H4 (cell line): ENCODE measurements around the gene STXBP5. TPM values are rescaled to one million over a fixed set of nuclear protein-coding genes. Genes with fewer than 3 reads are reported as not detected.

Experiments
- DNase-seq: peaks from one replicate; pipeline ENCODE4 v3.0.0-alpha.2; 2015; ENCODE audit warnings: low spot score
- total RNA-seq: library from RNA; depleted of rRNA; stranded (reverse); fragments of >200 nt; shearing (Covaris generic); gene quantifications from 2 replicates; pipeline ENCODE4 v1.2.3, GENCODE V29; 2014

STXBP5 gene
- total RNA-seq, 1 experiment from 2014 or later, result 7.7 TPM

GRCh38 chr6:147209762-147210449 is 5.7 kb downstream of the STXBP5 start:
- DNase-seq, result no peak

- no peak for DNase-seq
These were observed 7.1 kb downstream of the STXBP5 start for GRCh38 chr6:147211349-147211748.

DNA sequence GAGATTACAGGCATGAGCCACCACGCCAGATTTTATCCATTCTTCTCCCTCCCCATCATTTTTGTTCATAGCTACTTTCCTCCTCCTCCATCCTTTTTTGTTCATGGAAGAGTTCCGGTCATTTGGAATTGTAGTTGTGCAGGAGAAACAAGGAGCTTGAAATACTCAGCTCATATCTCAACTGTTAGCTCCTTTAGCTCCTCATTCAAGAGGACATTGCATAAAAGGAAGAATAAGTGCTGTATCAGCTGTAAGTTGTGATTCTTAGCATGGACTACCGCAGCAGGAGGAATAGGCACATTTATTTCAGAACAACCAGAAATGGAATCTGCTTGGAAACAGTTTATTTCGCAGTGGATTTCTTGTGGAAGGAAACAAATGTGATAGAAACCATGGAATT is 7.6 kb downstream of the STXBP5 start:
- no peak for DNase-seq

DNA sequence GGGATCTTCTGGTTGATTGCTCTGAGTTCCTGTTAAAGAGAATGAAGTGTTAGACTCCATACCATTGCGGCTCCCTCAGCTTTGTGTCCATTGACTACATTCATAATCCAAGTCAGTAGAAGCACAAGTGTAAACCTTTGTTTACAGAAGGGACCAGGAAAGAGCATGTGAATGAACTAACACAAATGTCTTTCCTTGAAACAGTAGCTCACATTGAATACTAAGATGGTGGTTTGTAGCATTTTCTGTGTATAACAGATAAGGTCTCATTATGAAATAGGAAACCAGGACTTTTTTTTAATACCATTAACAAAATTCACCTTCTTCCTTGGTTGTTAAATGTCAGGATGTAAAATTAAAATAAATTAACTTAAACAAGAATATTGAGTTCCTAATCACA is 8.4 kb downstream of the STXBP5 start:
- no peak for DNase-seq

DNA sequence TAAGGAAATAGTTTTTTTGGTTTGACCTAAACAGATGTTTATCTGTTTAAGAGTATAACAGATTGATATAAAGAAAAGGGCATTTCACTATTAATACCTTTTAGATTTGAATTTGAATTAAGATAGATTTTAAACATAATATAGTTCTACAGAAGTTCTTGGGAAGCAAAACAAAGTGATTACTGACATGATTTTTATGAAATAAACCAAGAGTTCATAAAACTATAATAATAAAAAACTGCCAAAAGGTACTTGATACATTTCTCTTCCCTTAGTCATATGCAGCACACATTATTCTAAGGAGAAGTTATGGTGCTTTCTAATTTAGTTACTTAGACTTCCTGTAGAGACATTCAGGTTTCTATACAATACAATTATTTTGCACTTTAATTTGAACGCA is 9.6 kb downstream of the STXBP5 start:
- no peak for DNase-seq

DNA sequence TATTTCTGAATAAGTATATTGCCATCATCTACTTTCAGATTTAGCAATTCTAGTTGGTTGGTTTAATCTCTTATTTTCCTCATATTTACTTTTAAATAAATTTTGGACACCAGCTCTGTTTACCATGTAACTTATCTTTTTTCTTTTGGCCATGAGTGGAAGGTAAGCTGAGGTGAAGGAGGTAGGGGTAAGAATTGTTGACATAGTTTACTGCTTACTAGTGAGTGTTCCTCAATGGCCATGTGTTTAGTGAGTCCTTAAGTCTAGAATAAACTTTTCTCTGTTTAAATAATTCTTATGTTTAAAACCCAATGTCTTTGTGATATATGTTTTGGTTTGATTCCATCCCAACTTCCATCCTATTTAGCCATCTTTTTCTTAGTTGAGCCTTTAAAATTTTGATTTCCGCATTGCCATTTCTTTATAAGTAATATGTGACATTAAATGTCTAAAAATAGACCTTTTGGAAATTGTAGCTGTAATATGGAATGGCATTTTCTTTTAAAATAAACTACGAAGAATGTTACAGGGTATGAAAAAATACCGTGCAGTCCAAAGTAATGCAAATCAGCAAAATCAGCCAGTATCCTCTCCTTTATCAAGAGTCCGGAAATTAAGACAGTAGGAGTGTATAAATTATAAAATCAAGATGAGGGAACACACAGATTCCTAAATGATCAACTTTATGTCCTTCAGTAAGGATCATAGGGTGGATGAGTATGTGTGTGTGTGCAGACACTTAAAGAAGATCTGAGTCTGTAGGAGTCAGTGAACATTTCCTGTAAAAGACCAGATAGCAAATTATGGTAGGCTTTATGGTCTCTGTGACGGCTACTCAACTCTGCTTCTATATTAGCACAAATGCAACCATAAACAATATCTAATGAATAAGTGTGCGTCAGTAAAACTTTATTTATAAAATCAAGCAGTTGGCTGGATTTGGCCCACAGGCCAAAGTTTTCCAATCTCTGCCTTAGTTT is 10.3 kb downstream of the STXBP5 start:
- DNase-seq, result no peak

GRCh38 chr6:147216915-147217314 is 12.7 kb downstream of the STXBP5 start:
- no peak for DNase-seq

GRCh38 chr6:147217840-147218404 is 13.7 kb downstream of the STXBP5 start:
- DNase-seq, result no peak

DNA sequence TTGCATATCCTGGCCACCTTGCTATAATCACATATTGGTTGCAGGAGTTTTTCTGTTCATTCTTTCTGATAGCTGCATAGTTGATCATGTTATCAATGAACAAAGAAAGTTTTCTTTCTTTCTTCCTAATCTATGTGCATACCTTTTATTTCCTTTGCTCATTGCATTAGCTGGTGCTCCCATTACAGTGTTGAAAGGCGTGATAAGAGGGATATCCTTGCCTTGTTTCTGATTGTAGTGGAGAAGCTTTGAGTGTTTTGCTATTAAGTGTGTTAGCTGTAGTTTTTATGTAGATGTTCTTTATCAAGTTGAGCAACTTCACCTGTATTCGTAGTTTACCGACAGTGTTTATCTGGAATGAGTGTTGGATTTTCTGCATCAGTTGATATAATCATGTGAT is 14.6 kb downstream of the STXBP5 start:
- DNase-seq, result no peak

GRCh38 chr6:147219463-147219862 is 15.2 kb downstream of the STXBP5 start:
- DNase-seq, result no peak

DNA sequence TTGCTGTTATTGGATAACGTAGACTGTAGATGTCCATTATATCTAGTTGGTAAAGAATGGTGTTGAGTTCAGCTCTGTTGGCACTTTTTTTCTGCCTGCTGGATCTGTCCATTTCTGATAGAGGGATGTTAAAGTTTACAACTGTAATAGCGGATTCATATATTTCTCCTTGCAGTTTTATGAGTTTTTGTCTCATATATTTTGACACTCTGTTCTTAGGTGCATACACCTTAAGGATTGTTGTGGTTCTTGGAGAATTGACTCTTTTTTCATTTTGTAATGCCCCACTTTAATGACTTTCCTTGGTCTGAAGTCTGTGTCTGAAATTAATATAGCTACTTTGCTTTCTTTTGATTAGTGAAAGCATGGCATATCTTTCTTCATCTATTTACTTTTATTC is 16.1 kb downstream of the STXBP5 start:
- DNase-seq, result no peak

DNA sequence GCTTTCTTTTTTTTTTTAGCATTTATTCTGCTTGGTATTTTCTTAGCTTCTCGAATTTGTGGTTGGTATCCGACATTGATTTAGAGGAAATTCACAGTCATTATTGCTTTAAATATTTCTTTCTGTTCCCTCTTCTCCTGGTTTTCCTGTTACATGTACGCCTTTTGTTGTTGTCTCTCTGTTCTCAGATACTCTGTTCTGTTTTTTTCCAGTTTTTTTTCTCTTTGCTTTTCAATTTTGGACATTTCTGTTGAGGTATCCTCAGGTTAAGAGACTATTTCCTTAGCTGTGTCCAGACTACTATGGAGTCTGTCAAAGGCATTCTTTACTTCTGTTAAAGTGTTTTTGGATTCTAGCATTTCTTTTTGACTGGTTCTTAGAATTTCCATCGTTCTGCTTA is 17.5 kb downstream of the STXBP5 start:
- DNase-seq, result no peak

DNA sequence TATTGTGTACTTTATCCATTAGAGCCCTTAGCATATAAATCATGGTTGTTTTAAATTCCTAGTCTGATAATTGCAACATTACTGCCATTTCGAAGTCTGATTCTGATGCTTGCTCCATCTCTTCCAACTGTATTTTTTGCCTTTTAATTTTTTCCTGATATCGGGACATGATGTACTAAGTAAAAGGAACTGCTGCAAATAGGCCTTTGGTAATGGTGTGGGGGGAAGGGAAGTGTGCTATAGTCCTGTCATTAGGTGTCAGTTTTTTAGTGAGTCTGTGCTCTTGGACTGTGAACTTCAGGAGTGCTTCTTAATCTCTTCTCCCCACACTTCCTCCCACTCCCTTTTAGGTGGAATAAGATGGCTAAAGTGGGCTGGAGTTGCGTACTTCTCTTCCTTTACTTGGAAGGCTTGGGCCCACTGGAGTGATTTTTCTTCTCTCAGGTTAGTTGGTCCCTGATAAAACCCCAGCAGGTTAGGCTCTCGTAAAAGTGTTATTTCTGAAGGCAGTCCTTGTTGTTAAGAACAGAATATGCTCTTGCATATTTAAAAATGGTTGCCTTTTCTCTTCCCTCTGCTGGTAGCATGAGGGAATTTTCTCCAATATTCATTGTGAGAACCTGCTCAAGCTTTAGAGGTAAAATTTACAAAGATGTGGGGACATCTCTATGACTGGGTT is 18.1 kb downstream of the STXBP5 start:
- no peak for DNase-seq

GRCh38 chr6:147223736-147224135 is 19.5 kb downstream of the STXBP5 start:
- DNase-seq, result no peak

GRCh38 chr6:147226163-147226724 is 22.0 kb downstream of the STXBP5 start:
- no peak for DNase-seq

DNA sequence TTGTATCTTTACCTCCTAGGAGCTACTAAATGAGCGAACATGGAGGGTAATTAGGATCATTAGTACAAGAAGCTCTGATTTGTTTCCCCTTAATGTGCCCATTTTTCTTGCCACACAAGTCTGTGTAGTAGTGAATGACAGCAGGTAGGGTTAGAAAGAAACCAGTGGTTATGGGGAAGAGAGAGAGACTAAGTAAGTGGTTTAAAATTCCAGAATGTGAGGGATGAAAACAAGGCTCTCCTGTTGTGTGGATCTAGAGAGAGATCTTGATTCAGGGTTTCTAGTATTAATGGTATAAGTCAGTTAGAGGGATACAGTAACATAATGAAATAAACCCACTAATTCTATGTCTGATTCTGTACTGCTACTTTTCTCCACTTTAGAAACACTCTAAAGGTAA is 22.7 kb downstream of the STXBP5 start:
- no peak for DNase-seq

DNA sequence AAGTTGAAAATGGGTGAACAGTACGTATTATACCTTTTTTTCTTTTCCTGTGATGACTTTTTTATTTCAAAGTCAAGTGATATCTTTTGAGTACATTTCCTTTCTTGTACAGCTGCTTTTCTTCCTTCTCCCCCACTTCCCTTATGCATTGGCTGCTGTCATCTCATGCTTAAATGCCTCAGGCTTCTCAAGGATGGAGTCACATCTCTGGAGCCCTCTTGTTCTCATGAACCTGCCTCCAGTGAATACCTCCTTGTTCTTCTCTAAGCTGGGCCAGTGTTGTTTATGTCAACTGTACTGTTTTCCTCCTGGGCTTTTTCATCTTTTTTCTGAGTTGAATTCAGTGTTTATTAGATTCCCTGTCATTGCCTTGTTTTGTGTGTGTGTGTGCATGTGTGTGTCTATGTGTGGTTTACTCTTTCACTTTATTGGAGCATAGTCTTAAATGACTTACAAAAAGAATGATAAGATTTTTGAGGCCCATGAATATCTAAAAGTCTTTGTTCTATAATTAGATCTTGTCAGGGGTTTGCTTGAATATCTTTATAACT is 23.6 kb downstream of the STXBP5 start:
- no peak for DNase-seq

DNA sequence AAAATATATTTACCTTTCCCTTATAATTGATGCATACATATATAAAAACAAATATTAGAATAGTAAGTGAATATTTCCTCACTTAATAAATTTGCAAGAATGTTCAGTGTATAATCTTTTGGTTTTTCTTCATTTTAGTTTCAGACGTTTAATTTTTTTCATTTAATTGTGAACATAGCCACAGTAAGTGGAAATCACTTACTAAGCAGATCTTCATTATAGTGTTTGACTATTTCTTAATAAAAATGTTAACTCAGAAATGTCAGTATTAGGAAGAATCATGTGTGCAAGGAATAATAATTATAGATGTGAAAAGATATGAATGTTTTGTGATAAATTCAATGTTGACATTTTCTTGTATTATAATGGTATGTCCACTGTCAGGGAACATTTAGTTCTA is 27.4 kb downstream of the STXBP5 start:
- DNase-seq, result no peak

GRCh38 chr6:147234685-147235084 is 30.5 kb downstream of the STXBP5 start:
- no peak for DNase-seq

DNA sequence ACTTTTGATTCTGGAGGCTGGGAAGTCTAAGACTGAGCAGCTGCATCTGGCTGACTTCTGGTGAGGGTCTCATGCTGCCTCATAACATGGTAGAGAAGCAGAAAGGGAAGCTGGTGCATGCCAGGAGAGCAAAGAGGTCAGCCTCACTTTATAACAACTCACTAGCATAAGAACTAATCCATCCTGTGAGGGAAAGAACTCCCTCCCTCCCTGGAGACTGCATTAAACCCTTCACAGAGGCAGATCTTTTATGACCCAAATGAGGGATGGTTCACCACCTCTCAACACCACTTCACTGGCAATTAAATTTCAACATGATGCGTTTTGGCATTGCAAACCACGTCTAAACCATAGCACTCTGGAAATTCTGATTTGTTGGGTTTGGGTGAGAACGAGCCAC is 33.9 kb downstream of the STXBP5 start:
- no peak for DNase-seq

DNA sequence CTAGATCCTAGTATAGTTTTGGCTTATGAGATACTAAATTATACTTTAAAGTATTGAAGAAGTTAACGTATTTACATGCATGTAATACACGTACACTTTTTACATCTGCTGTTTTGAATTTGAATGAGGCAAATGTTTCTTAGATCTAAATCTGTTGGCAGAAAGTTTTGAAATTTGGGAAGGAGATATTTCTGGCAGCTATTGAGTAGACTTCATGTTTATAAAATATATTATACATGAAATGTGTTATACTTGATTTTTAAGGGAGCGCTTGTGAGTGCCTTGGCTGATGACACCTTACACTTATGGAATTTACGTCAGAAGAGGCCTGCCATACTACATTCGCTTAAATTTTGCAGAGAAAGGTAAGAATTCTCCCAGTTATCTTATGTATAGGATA is 34.7 kb downstream of the STXBP5 start:
- DNase-seq, result no peak

DNA sequence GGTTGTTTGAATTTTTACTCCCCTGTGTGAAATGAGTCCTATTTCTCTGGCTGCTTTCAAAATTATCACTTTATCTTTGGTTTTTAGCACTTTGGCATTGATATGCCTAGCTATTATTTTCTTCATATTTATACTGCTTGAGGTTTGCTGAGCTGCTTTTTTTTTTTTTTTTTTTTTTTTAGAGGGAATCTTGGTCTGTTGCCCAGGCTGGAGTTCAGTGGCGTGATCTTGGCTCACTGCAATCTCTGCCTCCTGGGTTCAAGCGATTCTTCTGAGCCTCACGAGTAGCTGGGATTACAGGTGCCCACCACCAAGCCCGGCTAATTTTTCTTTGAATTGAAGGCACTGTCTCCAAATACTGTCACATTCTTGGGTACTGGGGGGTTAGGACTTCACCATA is 40.6 kb downstream of the STXBP5 start:
- DNase-seq, result no peak
